H1 (cell line): ENCODE data around the gene STX2. TPM values are rescaled to one million over a fixed set of nuclear protein-coding genes. Genes with fewer than 3 reads are reported as not detected.

Experiments used
- CBX5 ChIP-seq: fragments of 300-800, 300-1000 bp; sonication (generic); IDR thresholded peaks from 2 replicates; pipeline ENCODE4 v1.7.1; 2016; ENCODE audit warnings: antibody characterized with exemption, low read length, low read depth
- EP300 ChIP-seq, 2 experiments: IDR thresholded peaks; 1 replicate in 1 of 2; 2 replicates in 1 of 2; pipeline ENCODE4 v1.6.1; 2011 to 2012; ENCODE audit warnings: low read depth in 2 of 2, low read length in 2 of 2, mild to moderate bottlenecking in 2 of 2, borderline replicate concordance in 1 of 2, inconsistent platforms in 1 of 2, moderate library complexity in 1 of 2
- HDAC6 ChIP-seq: IDR thresholded peaks from one replicate; pipeline ENCODE4 v1.7.1; 2012; ENCODE audit warnings: low read depth, mild to moderate bottlenecking, inconsistent platforms, low read length, moderate library complexity
- JUN ChIP-seq: IDR thresholded peaks from 2 replicates; pipeline ENCODE4 v1.6.1; 2011; ENCODE audit warnings: low read depth, mild to moderate bottlenecking, improper control_type of control experiment, low read length
- JUND ChIP-seq: IDR thresholded peaks from 2 replicates; pipeline ENCODE4 v1.6.1; 2011; ENCODE audit warnings: mild to moderate bottlenecking, improper control_type of control experiment, low read length
- KDM1A ChIP-seq: fragments of 200-600, 300-600 bp; sonication (generic); IDR thresholded peaks from 2 replicates; pipeline ENCODE4 v1.7.1; 2016; ENCODE audit warnings: mild to moderate bottlenecking, low read length, borderline replicate concordance
- KDM5A ChIP-seq: fragments of 200-600 bp; IDR thresholded peaks from 2 replicates; pipeline ENCODE4 v1.7.1; 2012; ENCODE audit warnings: mild to moderate bottlenecking, low read length, inconsistent platforms, mixed read lengths
- NRF1 ChIP-seq: IDR thresholded peaks from 2 replicates; pipeline ENCODE4 v1.6.1; 2011; ENCODE audit warnings: mild to moderate bottlenecking, low read depth, low read length, improper control_type of control experiment
- SIN3A ChIP-seq, 2 experiments: IDR thresholded peaks in 1 of 2; conservative IDR thresholded peaks in 1 of 2; 2 replicates each; pipeline ENCODE4 v1.6.1; 2011 to 2012; ENCODE audit warnings: low read length in 2 of 2, improper control_type of control experiment in 1 of 2, low read depth in 1 of 2, mild to moderate bottlenecking in 1 of 2
- SP1 ChIP-seq: IDR thresholded peaks from 2 replicates; pipeline ENCODE4 v1.6.1; 2011; ENCODE audit warnings: low read depth, low read length
- SUZ12 ChIP-seq: fragments of 200-600 bp; sonication (generic); IDR thresholded peaks from 2 replicates; pipeline ENCODE4 v1.6.1; 2012; ENCODE audit warnings: mild to moderate bottlenecking, inconsistent platforms, low read length, moderate library complexity, mixed read lengths
- polyA plus RNA-seq, 7 experiments: library from polyadenylated mRNA; depleted of rRNA in 3 of 7; stranded (reverse) in 5 of 7; unstranded in 2 of 7; fragments of >200 nt in 5 of 7; fragments of 200-250 nt in 2 of 7; gene quantifications; 1 replicate in 5 of 7; 2 replicates in 1 of 7; 4 replicates in 1 of 7; pipeline versions ENCODE4 v1.2.1 to v1.2.3, GENCODE V29; 2011 to 2013; ENCODE audit warnings: missing spikeins in 2 of 7, mixed read lengths in 2 of 7
- total RNA-seq: library from RNA; stranded (reverse); fragmentation: NEBNext Ultra II Directional; extraction: Animal tissue kit (Norgen Biotek cat#: 25700); gene quantifications from 2 replicates; pipeline ENCODE4 v1.2.1, GENCODE V29; 2021

Gene STX2
- total and polyA plus RNA-seq, 2 of the 8 experiments (the other 6 are each of a cell fraction or from before 2014, with no cell fraction given), result 20.0 to 26.3 TPM

DNA sequence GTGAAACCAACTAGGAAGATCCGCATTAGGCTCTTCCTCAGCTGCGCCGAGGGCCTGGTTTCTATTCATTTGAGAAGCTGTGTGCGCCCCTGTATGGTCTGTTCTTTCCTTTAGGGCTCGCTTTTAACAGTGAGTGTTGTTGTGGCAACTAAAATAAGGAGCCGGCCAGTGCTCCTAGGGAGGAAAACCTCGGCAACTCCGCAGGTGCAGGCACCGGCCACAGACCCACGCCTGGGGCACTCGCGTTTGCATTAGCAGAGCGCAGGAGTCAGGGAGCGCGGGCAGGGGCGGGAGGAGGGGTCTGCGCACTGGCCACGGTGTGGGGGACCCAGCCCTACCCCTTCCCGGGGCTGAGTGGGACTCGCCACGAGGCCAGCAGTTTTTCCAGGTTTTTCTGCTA is 50.5 kb downstream of the STX2 start (continued):
- TF ChIP-seq SIN3A (conservative IDR thresholded peaks at IDR 0.05 in 1 of 2, IDR thresholded peaks at IDR 0.05 in 1 of 2; ENCODE audit: low read depth in 1 of 2, low read length in 2 of 2) (no peak), KDM1A (no peak), NRF1 (no peak), JUN (no peak), JUND (no peak), CBX5 (no peak), SP1 (no peak), SUZ12 (no peak), EP300 (IDR thresholded peaks at IDR 0.05; ENCODE audit: borderline replicate concordance in 1 of 2, low read depth in 2 of 2, low read length in 2 of 2) (no peak), KDM5A (no peak), HDAC6 (no peak)
